Measurements from ENCODE around the gene SRM.

DNA sequence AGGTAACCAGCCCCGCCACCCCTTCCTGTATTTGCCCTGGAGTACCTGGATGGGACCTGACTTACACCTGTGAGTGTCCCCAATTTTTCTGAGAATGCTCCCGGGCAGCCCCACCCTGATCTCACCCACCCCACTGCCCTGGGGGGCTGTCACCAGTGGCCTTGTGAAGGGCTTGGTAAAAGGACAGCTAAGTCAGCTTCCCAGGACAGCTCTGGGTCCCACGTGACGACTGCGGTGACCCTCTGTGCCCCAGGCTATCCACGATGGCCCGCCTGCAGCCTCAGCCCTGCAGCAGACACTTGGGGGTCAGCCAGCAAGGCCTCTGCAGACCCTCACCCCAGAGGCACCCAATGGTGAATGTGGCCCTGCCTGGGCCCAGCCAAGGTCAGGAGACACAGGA, 5.6 kb downstream of the SRM start:
- TF ChIP-seq EGR1 (IDR thresholded peaks at IDR 0.05) (no peak), CEBPB (IDR thresholded peaks at IDR 0.05) (no peak)

Data from Ishikawa (cell line).